GM19467 (cell line): ENCODE results near the gene ZNRF1.
"Not testable (repeated sequence)": the region's sequence is repeated elsewhere in the genome, so short reads cannot be mapped to it uniquely, and the experiment has no call there.

Experiments
- ATAC-seq: cut with Tn5 transposase; IDR thresholded peaks from one replicate; pipeline ENCODE4 v1.9.1; 2021; ENCODE audit warnings: mild to moderate bottlenecking, moderate library complexity; ENCODE audit not compliant: unreplicated experiment

The ZNRF1 gene

GRCh38 chr16:74998481-74999218 is at the start of gene ZNRF1:
Gene ZNRF1 (plus strand): TSS chr16:74999024. CDS start chr16:74999672, 648 bp downstream.
- peak; percentile 58 for ATAC-seq

DNA sequence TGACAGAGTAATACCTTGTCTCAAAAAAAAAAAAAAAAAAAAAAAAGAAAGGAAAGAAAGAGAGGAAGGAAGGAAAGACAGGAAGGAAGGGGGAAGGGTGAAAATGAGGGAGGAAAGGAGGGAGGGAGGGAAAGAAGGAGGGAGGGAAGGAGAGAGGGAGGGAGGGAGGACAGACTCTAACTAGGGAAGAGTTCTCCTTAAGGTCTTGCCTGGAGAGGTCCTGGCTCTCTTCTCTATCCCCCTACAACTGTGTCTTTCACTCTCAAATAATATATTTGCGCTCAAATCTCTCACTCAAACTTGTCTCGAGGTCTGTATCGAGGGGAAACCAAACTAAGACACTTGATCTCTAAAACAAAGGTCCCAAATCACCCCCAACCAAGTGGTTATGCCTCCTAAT is 49.5 kb upstream of the ZNRF1 start:
- no peak for ATAC-seq

DNA sequence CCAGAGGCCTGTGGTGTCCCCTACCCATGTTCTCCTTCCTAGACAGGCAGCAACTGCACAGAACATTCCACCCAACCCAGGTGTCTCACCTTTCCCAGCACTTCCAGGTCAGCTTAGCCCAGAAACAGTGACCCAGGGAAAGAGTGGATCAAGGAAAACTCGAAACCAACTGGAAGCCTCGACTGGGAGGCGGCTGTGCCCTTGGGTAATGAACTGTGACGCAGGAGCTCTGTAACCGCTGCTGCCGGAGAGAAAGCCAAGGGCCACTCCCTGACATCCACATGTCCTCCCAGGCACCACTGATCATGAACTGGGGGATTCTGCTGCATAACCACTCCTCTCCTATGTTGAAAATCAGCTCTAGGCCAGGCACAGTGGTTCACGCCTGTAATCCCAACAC is 48.3 kb upstream of the ZNRF1 start:
- ATAC-seq: no peak

DNA sequence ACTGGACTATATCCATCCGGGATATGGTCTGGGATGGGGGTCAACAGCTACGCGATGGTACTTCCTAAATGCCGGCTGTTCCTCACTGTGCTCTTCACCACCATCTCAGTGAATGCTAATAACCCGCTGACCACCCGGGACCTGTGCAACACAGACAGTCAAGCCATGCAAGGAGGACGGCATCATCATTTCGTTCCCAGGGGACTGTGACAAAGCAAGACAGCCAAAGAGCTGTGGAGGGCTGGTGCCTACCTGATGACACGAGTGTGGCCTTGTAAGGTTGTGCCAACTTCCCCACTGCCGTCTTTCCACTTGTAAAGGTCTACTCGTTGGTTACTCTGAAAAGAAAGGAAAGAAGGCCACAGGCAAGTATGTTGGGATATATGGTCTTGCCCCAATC is 47.6 kb upstream of the ZNRF1 start:
- ATAC-seq: no peak

DNA sequence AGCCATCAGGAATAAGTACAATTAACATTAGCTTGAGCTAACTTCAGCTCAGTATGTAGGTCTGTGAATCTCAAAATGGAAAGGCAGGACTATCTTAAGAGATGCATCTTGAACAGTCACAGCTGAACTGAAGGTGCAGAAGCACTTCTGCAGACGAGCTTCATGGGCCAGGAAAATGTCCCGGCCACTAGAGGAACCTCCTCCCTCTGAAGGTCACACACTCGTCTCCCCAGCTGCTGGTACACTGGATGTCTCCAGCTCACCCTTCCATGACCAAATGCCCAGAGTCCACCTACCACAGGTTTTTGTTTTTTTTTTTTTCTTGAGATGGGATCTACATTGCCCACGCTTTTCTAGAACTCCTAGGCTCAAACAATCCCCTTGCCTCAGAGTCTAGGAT is 47.1 kb upstream of the ZNRF1 start:
- ATAC-seq: no peak

GRCh38 chr16:74954763-74955162 is 44.1 kb upstream of the ZNRF1 start:
- no peak for ATAC-seq

- ATAC-seq: no peak
Observed at GRCh38 chr16:74973304-74973703, 25.5 kb upstream of the ZNRF1 start.

DNA sequence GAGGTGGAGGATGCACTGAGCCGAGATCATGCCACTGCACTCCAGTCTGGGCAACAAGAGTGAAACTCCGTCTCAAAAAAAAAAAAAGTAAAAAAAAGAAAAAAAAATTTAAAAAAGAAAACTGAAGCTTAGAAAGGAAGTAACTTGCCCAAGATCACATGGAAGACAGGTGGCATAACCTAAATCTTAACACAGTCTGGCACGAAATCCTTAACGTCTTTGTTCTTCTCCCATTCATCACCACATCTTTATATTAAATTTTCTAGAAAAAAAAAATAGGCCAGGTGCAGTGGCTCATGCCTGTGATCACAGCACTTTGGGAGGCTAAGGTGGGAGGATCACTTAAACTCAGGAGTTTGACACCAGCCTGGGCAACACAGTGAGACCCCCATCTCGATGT is 23.2 kb upstream of the ZNRF1 start:
- no peak for ATAC-seq

GRCh38 chr16:74982256-74982655 is 16.6 kb upstream of the ZNRF1 start:
- ATAC-seq: no peak

DNA sequence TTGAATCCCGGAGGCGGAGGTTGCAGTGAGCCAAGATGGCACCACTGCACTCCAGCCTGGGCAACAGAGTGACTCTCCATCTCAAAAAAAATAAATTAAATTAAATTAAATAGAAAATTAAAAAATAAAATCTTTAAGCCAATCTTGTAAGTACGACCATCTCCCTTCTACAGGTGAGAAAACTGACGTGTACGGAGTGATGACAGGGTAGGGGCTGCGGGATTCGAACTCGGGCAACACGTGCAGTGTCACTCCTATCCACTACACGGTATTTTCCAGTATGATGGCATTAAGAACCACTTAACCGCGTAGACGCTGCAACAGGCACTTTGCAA is 14.7 kb upstream of the ZNRF1 start:
- ATAC-seq: no peak

GRCh38 chr16:74984529-74985296 is 14.1 kb upstream of the ZNRF1 start, which contains the start of gene WDR59:
Gene WDR59 (minus strand): TSS chr16:74985123. CDS start chr16:74985017, 106 bp downstream.
- ATAC-seq: peak; percentile 100

- no peak for ATAC-seq
Observed at GRCh38 chr16:74987027-74987681, 11.7 kb upstream of the ZNRF1 start.

DNA sequence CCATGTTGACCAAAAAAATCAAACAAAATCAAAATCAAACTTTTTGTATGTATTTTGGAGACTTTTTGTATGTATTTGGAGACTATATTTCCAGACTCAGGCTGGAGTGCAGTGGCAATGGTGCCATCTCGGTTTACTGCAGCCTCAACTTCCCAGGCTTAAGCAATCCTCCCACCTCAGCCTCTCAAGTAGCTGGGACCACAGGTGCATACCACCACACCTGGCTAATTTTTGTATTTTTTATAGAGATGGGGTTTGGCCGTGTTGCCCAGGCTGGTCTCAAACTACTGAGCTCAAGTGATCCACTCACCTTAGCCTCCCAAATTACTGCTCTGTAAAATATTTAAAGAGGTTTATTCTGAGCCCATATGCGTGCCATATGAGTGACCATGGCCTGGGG is 9.0 kb upstream of the ZNRF1 start:
- not testable (repeated sequence) for ATAC-seq

DNA sequence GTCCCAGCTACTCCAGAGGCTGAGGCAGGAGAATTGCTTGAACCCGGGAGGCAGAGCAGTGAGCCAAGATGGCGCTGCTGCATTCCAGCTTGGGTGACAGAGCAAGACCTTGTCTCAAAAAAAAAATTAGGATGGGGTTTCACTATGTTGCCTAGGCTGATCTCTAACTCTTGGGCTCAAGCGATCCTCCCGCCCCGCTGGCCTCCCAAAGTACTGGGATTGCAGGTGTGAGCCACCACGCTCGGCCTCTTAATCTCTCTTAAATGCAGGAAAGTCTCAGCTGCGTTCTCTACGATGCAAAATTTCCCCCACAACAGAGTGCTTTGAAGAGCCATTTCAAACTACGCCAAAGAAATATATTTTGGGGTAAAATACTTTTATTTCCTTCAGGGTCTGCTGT is 8.0 kb upstream of the ZNRF1 start:
- ATAC-seq: no peak

DNA sequence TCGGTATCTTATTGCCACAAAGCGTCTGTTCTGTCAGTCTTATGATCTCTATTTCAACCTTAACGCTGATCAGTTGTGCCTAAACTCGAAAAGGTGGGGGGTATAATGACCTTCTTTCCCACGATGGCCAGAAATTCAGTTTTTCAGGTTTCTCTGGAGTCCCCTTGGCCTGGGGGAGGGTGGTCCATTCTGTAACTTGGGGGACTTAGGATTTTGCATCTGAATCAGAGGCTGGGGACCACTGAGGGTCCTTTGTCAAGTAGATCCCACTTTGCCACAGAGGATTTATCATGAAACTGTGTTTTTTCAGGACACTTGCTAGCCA is 7.6 kb upstream of the ZNRF1 start:
- ATAC-seq: no peak

DNA sequence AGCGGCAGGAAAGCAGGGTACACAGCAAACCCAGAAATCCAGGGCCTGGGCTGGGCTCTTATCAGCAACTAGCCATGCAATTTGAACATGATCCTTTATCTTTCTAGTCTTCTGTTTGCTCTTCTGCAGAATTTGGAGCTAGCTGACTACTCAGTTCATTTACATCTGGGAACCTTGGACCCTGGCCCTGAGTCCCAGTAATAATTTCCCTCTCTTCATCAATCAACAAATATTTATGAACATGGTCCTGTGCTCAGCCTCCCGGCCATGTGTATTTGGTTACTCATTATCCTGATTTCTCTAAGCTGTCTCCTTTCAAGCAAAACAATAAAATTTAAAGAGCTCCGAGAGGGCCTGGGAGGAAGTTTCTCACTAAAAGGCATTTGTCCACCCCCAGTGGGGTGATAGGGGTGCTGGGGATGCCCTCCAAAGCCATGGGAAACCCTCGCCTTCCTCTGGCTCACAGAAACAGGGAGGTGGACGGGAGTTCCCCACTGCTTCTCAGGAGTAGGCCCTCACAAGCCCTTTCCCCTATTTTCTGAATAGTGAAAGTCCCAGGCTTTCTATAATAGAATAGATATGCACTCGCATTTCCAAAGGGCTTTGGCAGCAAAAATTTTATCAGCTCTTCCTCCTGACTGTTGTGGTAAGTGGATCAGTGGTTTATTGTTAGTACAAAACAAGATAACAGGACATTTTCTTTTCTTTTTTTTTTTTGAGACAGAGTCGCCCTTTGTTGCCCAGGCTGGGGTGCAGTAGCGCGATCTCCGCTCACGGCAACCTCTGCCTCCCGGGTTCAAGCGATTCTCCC is 7.0 kb upstream of the ZNRF1 start:
- no peak for ATAC-seq

- ATAC-seq: no peak
Observed at GRCh38 chr16:74995986-74996385, 2.8 kb upstream of the ZNRF1 start.

GRCh38 chr16:74997042-74997491 is 1.8 kb upstream of the ZNRF1 start:
- no peak for ATAC-seq

DNA sequence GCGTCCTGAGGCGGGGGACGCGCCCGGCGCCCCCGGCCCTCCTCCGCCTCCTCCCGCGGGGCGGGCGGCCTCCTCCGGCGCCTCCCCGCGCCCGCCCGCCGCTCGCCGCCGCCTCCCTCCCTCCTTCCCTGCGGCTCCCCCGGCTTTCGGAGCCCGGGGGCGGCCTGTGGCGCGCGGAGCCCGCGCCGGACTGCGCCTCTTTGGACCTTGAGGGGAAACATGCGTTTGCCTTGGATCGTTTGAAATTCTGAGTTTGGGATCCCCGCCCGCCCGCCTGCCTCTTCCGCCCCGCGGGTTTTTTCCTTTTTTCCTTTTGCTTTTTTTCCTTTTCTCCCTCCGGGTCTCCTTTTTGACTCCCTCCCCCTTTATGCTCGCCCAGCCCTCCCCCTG is 390 bp downstream of the ZNRF1 start:
- peak; percentile 31 for ATAC-seq

GRCh38 chr16:74999609-75000480 is 1.0 kb downstream of the ZNRF1 start:
- ATAC-seq: peak; percentile 34
